Measurements from ENCODE around the gene WEE1.

DNA sequence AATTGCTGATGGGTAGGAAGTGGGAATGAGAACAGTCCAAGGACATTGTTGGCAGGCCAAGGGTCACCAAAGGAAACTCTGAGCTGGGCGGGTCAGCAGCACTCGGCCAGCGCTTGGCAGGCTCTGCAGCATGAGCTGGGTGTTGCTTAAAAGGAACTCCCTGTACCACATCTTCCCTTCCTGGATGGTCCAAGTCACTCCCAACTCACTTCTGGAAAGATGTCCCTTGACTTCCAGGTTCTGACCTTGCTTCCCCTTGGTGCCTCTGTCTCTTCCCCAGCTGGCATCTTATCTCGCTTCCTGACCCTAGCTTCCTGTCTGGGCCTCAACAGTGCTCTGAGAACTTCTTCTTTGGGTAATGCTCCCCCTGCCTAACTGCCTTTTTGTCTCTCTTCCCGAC lies 65.6 kb downstream of the WEE1 start:
- no peak for TF ChIP-seq YY1 (IDR thresholded peaks at IDR 0.05; ENCODE audit: insufficient read depth, insufficient read length)
- no peak for TF ChIP-seq SUZ12 (IDR thresholded peaks at IDR 0.05; ENCODE audit: extremely low read depth, insufficient read depth, insufficient read length)
- no peak for TF ChIP-seq ZNF274 (IDR thresholded peaks at IDR 0.05; ENCODE audit: low read depth, low read length)
